KOPT-K1 (cell line): ENCODE data around the gene BSN.

Source experiments
- H3K27ac ChIP-seq: fragments of 200-600 bp; sonication (generic); 2 replicates; pipeline ENCODE4 v1.5.1; 2016; ENCODE audit warnings: antibody characterized with exemption, mild to moderate bottlenecking, low read depth, low read length; ENCODE audit not compliant: poor library complexity, severe bottlenecking
- H3K36me3 ChIP-seq: fragments of 200-600 bp; sonication (generic); 2 replicates; pipeline ENCODE4 v1.5.1; 2017; ENCODE audit warnings: antibody characterized with exemption, mild to moderate bottlenecking, low read length, moderate library complexity; ENCODE audit not compliant: insufficient read depth
- H3K9me3 ChIP-seq: fragments of 200-600 bp; sonication (generic); 2 replicates; pipeline ENCODE4 v1.5.1; 2017; ENCODE audit warnings: antibody characterized with exemption, low read length, mild to moderate bottlenecking; ENCODE audit not compliant: insufficient read depth, poor library complexity, severe bottlenecking

The BSN gene

GRCh38 chr3:49703443-49703927, 149.2 kb downstream of the BSN start:
- Histone ChIP-seq H3K36me3 (peaks cover 80% of the 10 kb centered on the region), H3K9me3 (no peaks in the 10 kb centered on the region), H3K27ac (no peak overlapping the region)

GRCh38 chr3:49703956-49704355, 149.7 kb downstream of the BSN start:
- Histone ChIP-seq H3K27ac (no peak overlapping the region), H3K36me3 (peaks cover 82% of the 10 kb centered on the region), H3K9me3 (no peaks in the 10 kb centered on the region)

- H3K9me3 ChIP-seq = no peaks in the 10 kb centered on the region
- no peak overlapping the region for H3K27ac ChIP-seq
- H3K36me3 ChIP-seq = peaks cover 78% of the 10 kb centered on the region
Observed at GRCh38 chr3:49704629-49705028, 150.4 kb downstream of the BSN start.

DNA sequence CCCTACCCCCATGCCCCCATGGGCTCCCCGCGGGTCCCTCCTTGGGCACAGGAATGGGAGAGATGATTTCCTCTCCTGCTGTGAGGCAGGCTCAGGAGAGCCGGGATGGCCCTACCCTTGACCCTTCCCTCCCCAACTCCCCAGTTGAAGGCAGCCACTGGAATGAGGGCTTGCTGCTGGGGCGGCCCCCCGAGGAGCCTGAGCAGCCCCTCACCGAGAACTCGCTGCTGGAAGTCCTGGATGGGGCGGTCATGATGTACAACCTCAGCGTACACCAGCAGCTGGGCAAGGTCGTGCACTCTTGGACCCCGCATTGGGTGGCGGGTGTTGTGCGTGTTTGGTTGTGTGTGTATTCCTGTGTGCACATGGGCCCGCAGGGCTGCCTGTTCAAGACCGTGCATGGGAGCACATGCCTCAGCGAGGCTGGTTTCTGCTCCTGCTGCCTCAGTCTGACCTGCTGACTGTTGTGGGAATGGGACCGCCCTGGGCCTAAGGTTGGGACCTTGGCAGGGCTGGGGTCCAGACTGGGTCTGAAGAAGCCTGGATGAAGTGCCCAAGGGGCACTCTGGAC, 151.2 kb downstream of the BSN start:
- Histone ChIP-seq H3K36me3 (peaks cover 69% of the 10 kb centered on the region), H3K9me3 (no peaks in the 10 kb centered on the region)

GRCh38 chr3:49706456-49707112, 152.3 kb downstream of the BSN start:
- no peak overlapping the region for H3K27ac ChIP-seq
- peaks cover 58% of the 10 kb centered on the region for H3K36me3 ChIP-seq

More for the DNA sequence above, 151.2 kb downstream of the BSN start:
- no peak overlapping the region for H3K27ac ChIP-seq

GRCh38 chr3:49707113-49707480, 152.8 kb downstream of the BSN start:
- H3K36me3 ChIP-seq = peaks cover 53% of the 10 kb centered on the region
- H3K9me3 ChIP-seq = no peaks in the 10 kb centered on the region
- H3K27ac ChIP-seq = no peak overlapping the region

More at GRCh38 chr3:49706456-49707112, 152.3 kb downstream of the BSN start:
- no peaks in the 10 kb centered on the region for H3K9me3 ChIP-seq

- Histone ChIP-seq H3K27ac (no peak overlapping the region), H3K36me3 (peaks cover 31% of the 10 kb centered on the region), H3K9me3 (no peaks in the 10 kb centered on the region)
Observed at GRCh38 chr3:49709852-49710251, 155.6 kb downstream of the BSN start.

- peak overlapping the region; percentile 70 for H3K27ac ChIP-seq
- no peaks in the 10 kb centered on the region for H3K9me3 ChIP-seq
- H3K36me3 ChIP-seq = peaks cover 29% of the 10 kb centered on the region
Observed at GRCh38 chr3:49711489-49711888, 157.2 kb downstream of the BSN start.

DNA sequence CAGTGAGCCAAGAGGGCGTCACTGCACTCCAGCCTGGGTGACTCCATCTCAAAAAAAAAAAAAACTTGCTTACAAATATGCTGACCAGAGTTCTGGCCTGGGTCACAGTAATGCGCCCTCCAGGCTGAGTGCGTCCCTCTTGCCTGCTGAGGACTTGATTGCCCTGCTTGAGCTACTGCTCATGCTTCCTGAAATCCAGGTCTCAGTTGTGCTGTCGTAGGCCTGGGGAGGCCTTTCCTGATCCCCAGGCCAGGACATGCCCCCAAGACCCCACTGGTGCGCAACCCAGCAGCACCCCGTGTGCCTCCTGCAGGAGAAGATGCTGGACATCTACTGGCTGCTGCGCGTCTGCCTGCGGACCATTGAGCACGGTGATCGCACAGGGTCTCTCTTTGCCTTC, 157.9 kb downstream of the BSN start:
- H3K36me3 ChIP-seq = peaks cover 28% of the 10 kb centered on the region
- peak overlapping the region; percentile 70 for H3K27ac ChIP-seq
- H3K9me3 ChIP-seq = no peaks in the 10 kb centered on the region

DNA sequence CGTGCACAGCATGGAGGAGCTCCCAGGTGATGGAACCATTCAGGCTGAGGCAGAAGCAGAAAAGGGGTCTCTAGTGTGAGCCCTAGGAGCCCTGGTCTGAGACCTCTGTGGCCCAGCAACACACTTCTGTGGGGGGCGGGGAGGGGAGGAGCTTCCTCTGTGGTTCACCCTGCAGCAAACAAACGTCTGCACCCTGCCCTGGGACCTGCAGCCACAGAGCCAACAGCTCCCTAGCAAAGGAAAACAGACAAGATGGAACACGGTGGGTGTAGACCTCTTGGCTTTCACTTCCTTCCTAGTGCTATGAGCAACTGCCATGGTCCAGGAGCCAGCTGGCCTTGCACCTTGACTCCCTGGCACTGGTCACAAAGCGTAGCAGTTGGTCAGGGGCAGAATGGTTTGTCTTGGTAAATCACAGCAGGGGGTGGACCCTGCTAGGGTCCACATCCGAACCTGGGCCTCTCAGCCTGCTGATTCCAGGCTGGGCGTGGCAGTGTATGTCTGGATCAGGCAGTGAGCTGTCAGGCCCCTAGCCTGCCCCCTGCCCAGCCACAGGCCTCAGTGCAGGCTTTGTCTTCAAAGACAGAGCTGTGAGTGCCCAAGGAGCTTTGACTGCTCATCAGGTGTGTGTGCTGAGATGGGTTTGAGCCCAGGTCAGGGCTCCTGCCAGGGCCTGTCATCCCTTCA, 158.5 kb downstream of the BSN start:
- no peaks in the 10 kb centered on the region for H3K9me3 ChIP-seq
- peak overlapping the region; percentile 70 for H3K27ac ChIP-seq
- peaks cover 31% of the 10 kb centered on the region for H3K36me3 ChIP-seq

DNA sequence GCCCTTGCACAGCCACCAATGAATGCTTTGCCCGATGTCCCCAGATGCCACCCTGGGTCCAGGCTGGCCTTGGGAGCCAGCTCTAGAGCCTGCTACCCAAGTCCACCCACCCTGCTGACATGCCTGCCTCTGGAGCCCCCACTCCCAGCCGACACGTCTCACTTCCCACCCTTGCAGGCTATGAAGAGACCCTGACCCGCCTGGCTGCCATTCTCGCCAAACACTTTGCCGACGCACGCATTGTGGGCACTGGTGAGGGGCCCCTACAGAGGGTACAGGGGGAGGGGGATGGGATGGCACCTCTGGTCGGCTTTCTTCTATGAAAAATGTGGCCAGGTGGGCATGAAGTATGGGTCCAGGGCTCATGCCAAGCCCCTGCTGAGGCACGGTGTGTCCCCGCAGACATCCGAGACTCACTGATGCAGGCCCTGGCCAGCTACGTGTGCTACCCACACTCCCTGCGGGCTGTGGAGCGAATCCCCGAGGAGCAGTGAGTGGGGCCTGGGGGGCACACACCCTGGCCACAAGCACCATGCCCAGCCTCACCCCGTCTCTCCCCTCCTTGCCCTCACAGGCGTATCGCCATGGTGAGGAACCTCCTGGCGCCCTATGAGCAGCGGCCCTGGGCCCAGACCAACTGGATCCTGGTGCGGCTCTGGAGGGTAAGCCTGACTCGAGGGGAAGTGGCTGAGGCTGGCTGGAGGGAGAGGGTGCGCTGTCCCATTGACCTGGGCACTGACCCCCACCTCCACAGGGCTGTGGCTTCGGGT, 159.2 kb downstream of the BSN start:
- peaks cover 34% of the 10 kb centered on the region for H3K36me3 ChIP-seq
- no peaks in the 10 kb centered on the region for H3K9me3 ChIP-seq
- H3K27ac ChIP-seq = peak overlapping the region; percentile 70

DNA sequence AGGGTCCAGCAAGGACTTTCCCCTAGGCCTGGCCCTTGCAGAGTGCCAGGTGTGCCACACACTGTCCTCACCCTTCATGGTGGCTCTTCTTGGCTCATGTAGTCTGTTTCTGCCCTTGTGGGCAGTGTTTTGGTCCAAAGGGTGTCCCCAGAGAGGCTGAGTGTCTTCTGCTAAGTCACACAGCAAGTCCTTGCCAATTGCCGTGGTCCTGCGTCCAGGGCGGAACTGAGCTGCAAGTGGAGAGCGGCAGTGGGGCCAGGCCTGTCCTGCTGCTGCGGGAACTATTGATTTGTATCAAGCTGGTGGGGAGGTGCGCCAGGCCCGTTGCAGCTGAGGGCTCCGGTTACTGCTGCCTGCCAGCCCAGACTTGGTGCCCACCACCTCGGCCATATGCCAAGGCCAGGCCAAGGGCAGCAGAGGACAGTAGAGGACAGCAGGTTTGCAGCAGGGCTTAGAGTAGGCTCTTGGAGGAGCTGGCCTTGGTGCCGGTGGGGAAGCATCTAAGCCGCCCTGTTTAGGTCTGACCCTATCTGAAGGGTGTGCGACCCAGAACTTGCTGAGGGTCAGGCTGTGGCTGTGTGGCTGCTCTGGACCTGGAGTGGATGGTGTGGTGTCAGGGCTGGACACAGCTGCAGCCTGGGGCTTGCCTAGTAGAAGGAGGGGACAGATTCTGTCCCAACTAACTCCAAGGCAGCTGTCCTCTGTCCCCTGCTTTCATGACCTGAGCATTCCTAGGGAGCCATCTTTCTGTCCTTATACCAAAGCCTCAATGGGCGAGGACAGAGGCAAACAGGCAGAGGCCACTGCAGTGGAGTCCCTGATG, 160.7 kb downstream of the BSN start:
- peaks cover 47% of the 10 kb centered on the region; the same call in 1 of the 2 replicates for H3K36me3 ChIP-seq
- H3K9me3 ChIP-seq = no peaks in the 10 kb centered on the region
- no peak overlapping the region for H3K27ac ChIP-seq

GRCh38 chr3:49715611-49716121, 161.4 kb downstream of the BSN start:
- Histone ChIP-seq H3K27ac (no peak overlapping the region), H3K36me3 (peaks cover 54% of the 10 kb centered on the region)

GRCh38 chr3:49716169-49716568, 161.9 kb downstream of the BSN start:
- H3K27ac ChIP-seq = no peak overlapping the region
- peaks cover 59% of the 10 kb centered on the region for H3K36me3 ChIP-seq
- H3K9me3 ChIP-seq = no peaks in the 10 kb centered on the region

More at GRCh38 chr3:49715611-49716121, 161.4 kb downstream of the BSN start:
- no peaks in the 10 kb centered on the region for H3K9me3 ChIP-seq
